ENCODE results near the gene DEPDC4.
A peak's percentile ranks its signal among the peaks of the same experiment; 100 is the strongest.
"Not testable (repeated sequence)": the region's sequence is repeated elsewhere in the genome, so short reads cannot be mapped to it uniquely, and the experiment has no call there.

DEPDC4 gene

GRCh38 chr12:100234166-100234565 lies 32.7 kb downstream of the DEPDC4 start:
- ChIA-PET CTCF (interaction anchor here (0.9 to 2.5 kb wide), 2 partner anchors 10 to 170 kb away, joined by 3 to 13 read pairs; no protein-coding TSS in a partner anchor), POLR2A (interaction anchor here (1.0 kb wide), 1 partner anchor 111 kb away, joined by 3 read pairs; no protein-coding TSS in a partner anchor)
- TF ChIP-seq BHLHE40 (IDR thresholded peaks at IDR 0.05; ENCODE audit: borderline replicate concordance) (no peak), CTBP1 (IDR thresholded peaks at IDR 0.05; ENCODE audit: borderline replicate concordance) (no peak), L3MBTL2 (conservative IDR thresholded peaks at IDR 0.05) (peak; percentile 53; the same call in 1 of the 2 replicates), ELF4 (IDR thresholded peaks at IDR 0.05) (no peak)
- TF ChIP-seq, protein P1, sequence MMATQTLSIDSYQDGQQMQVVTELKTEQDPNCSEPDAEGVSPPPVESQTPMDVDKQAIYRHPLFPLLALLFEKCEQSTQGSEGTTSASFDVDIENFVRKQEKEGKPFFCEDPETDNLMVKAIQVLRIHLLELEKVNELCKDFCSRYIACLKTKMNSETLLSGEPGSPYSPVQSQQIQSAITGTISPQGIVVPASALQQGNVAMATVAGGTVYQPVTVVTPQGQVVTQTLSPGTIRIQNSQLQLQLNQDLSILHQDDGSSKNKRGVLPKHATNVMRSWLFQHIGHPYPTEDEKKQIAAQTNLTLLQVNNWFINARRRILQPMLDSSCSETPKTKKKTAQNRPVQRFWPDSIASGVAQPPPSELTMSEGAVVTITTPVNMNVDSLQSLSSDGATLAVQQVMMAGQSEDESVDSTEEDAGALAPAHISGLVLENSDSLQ (IDR thresholded peaks at IDR 0.05) = no peak
- DNase-seq (ENCODE audit: extremely low spot score) = no peak

DNA sequence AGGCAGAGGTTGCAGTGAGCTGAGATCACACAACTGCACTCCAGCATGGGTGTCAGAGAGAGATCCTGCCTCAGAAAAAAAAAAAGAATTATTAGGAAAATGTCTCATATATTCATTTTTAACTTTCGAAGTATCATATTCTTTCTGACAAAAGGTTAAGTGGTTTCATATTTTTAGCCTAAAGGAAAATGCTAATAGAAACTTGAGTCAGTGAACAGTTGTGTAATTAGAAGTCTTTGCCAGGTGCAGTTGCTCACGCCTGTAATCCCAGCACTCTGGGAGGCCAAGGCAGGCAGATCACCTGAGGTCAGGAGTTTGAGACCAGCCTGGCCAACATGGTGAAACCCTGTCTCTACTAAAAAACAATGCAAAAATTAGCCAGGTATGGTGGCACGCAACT lies 35.0 kb downstream of the DEPDC4 start:
- DNase-seq (ENCODE audit: extremely low spot score); CTCF ChIA-PET; POLR2A ChIA-PET: not testable (repeated sequence)

DNA sequence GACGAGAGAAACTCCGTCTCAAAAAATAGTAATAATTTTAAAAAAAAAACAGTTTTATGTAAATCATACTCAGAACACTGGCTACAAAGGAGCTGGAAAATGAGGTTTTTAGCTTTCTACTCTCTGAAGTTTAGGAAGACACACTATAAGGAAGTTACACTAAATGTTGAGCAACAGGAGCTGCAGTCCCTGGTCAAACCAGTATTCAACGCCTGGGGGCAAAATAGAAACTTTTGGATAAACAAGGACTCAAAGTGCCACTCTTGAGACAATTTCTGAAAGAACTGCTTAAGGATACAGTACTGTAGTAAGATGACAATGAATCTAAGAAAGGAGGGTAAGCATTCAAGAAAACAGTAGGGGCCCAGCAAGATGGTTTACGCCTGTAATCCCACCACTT lies 37.0 kb downstream of the DEPDC4 start:
- POLR2A ChIA-PET = no interaction called here
- no peak for TF ChIP-seq BHLHE40 (IDR thresholded peaks at IDR 0.05; ENCODE audit: borderline replicate concordance)
- TF ChIP-seq FOXM1 (IDR thresholded peaks at IDR 0.05; ENCODE audit: borderline replicate concordance) = no peak
- CTCF ChIA-PET = interaction anchor here (0.7 to 1.0 kb wide), 2 partner anchors 168 to 175 kb away, joined by 4 to 6 read pairs; no protein-coding TSS in a partner anchor
- no peak for DNase-seq (ENCODE audit: extremely low spot score)

- POLR2A ChIA-PET = no interaction called here
- CTCF ChIA-PET = interaction anchor here (0.7 to 1.0 kb wide), 2 partner anchors 169 to 175 kb away, joined by 4 to 6 read pairs; no protein-coding TSS in a partner anchor
- peak; percentile 23 for DNase-seq (ENCODE audit: extremely low spot score)
- TF ChIP-seq FOXK2 (IDR thresholded peaks at IDR 0.05) (no peak), CTBP1 (IDR thresholded peaks at IDR 0.05; ENCODE audit: borderline replicate concordance) (no peak), SP1 (IDR thresholded peaks at IDR 0.05) (no peak), FOXM1 (IDR thresholded peaks at IDR 0.05; ENCODE audit: borderline replicate concordance) (no peak)
- TF ChIP-seq, protein P1 (IDR thresholded peaks at IDR 0.05) = 0 out of 2 replicates have a peak, but pooled peaks have one; percentile 12
These were observed 37.7 kb downstream of the DEPDC4 start for GRCh38 chr12:100229036-100229635.

GRCh38 chr12:100225491-100225890 lies 41.4 kb downstream of the DEPDC4 start:
- ChIA-PET CTCF (interaction anchor here (0.6 kb wide), 1 partner anchor 245 kb away, joined by 6 read pairs; no protein-coding TSS in a partner anchor), POLR2A (no interaction called here)
- DNase-seq (ENCODE audit: extremely low spot score) = no peak
- no peak for TF ChIP-seq ZNF384 (IDR thresholded peaks at IDR 0.05)
- no peak for TF ChIP-seq NFRKB (IDR thresholded peaks at IDR 0.05)
- TF ChIP-seq L3MBTL2 (conservative IDR thresholded peaks at IDR 0.05) = no peak
- no peak for TF ChIP-seq HDGF (IDR thresholded peaks at IDR 0.05; ENCODE audit: borderline replicate concordance)
- TF ChIP-seq FOXK2 (IDR thresholded peaks at IDR 0.05) = no peak
- no peak for TF ChIP-seq ARNT (IDR thresholded peaks at IDR 0.05)
- no peak for TF ChIP-seq FOXM1 (IDR thresholded peaks at IDR 0.05; ENCODE audit: borderline replicate concordance)
- no peak for TF ChIP-seq SUZ12 (IDR thresholded peaks at IDR 0.05)
- no peak for TF ChIP-seq FOXA1 (IDR thresholded peaks at IDR 0.05)
- TF ChIP-seq BHLHE40 (IDR thresholded peaks at IDR 0.05; ENCODE audit: borderline replicate concordance) = no peak
- no peak for TF ChIP-seq CTBP1 (IDR thresholded peaks at IDR 0.05; ENCODE audit: borderline replicate concordance)
- TF ChIP-seq LEF1 (IDR thresholded peaks at IDR 0.05; ENCODE audit: borderline replicate concordance) = no peak
- TF ChIP-seq, protein P1 (IDR thresholded peaks at IDR 0.05) = no peak
- TF ChIP-seq TARDBP (IDR thresholded peaks at IDR 0.05) = no peak
- TF ChIP-seq SP1 (IDR thresholded peaks at IDR 0.05) = no peak
- no peak for TF ChIP-seq ELF4 (IDR thresholded peaks at IDR 0.05)

DNA sequence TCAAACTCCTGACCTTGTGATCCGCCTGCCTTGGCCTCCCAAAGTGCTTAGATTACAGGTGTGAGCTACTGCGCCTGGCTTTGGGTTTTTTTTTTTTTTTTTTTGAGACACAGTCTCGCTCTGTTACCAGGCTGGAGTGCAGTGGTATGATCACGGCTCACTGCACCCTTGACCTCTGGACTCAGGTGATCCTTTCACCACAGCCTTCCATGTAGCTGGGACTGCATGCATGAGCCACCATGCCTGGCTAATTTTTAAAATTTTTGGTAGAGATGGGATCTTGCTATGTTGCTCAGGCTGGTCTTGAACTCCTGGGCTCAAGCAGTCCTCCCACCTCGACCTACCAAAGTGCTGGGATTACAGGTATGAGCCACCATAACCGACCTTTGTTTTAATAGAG lies 44.7 kb downstream of the DEPDC4 start:
- CTCF ChIA-PET; POLR2A ChIA-PET; DNase-seq (ENCODE audit: extremely low spot score): not testable (repeated sequence)

DNA sequence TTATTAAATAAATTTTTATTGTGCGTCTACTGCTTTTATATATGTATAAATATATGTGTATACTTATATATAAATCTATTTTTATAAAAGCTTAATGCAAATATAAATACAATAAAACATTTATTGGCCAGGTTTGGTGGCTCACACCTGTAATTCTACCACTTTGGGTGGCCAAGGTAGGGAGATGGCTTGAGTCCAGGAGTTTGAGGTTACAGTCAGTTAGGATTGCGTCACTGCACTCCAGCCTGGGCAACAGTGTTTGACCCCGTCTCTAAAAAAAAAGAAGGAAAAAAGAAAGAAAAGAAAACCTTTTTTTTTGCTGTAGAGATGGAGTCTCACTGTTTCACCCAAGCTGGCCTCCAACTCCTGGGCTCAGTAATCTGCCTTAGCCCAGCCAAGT lies 45.4 kb downstream of the DEPDC4 start:
- CTCF ChIA-PET = no interaction called here
- POLR2A ChIA-PET = no interaction called here
- no peak for TF ChIP-seq NFRKB (IDR thresholded peaks at IDR 0.05)
- TF ChIP-seq FOXM1 (IDR thresholded peaks at IDR 0.05; ENCODE audit: borderline replicate concordance) = no peak
- TF ChIP-seq LEF1 (IDR thresholded peaks at IDR 0.05; ENCODE audit: borderline replicate concordance) = no peak
- TF ChIP-seq TARDBP (IDR thresholded peaks at IDR 0.05) = no peak
- no peak for TF ChIP-seq SP1 (IDR thresholded peaks at IDR 0.05)
- TF ChIP-seq FOXK2 (IDR thresholded peaks at IDR 0.05) = no peak
- no peak for TF ChIP-seq FOXA1 (IDR thresholded peaks at IDR 0.05)
- no peak for TF ChIP-seq L3MBTL2 (conservative IDR thresholded peaks at IDR 0.05)
- DNase-seq (ENCODE audit: extremely low spot score) = no peak
